WTC11 (cell line): ENCODE measurements around the gene USH1C. TPM values are rescaled to one million over a fixed set of nuclear protein-coding genes. Genes with fewer than 3 reads are reported as not detected.

Source experiments
- ATAC-seq: fragments of 200-7000 bp; cut with Tn5 transposase; 2 replicates; pipeline ENCODE4 v1.10.0; 2021; ENCODE audit warnings: mild to moderate bottlenecking, moderate library complexity
- CTCF ChIA-PET: fragments of 300-600 bp; sonication (Branson Sonifier 250); formaldehyde crosslinking; loops from one replicate; lab custom pipeline; 2021; ENCODE audit warnings: antibody characterized with exemption; lab: Charles Lee
- POLR2A ChIA-PET: fragments of 350-600 bp; sonication (Branson Sonifier 250); formaldehyde crosslinking; loops from one replicate; lab custom pipeline; 2021; ENCODE audit warnings: antibody characterized with exemption; lab: Charles Lee
- DNase-seq: peaks from one replicate; pipeline ENCODE4 v3.0.0; 2021; ENCODE audit warnings: low spot score
- H3K27ac Mint-ChIP-seq: 2 replicates; pipeline ENCODE4 v1.8.0; 2021; ENCODE audit warnings: mixed read lengths
- H3K27me3 Mint-ChIP-seq: 2 replicates; pipeline ENCODE4 v1.8.0; 2021; ENCODE audit warnings: low read depth, mild to moderate bottlenecking, moderate library complexity, mixed read lengths
- H3K36me3 Mint-ChIP-seq: 2 replicates; pipeline ENCODE4 v1.8.0; 2021; ENCODE audit warnings: mixed read lengths
- H3K4me1 Mint-ChIP-seq: 2 replicates; pipeline ENCODE4 v1.8.0; 2022; ENCODE audit warnings: mixed read lengths
- H3K4me3 Mint-ChIP-seq: 2 replicates; pipeline ENCODE4 v1.8.0; 2021; ENCODE audit warnings: mild to moderate bottlenecking, moderate library complexity, mixed read lengths
- H3K9me3 Mint-ChIP-seq: 2 replicates; pipeline ENCODE4 v1.8.0; 2021; ENCODE audit warnings: mixed read lengths
- GTF2I ChIP-seq: fragments of 250-450 bp; sonication (Bioruptor Pico); conservative IDR thresholded peaks from 2 replicates; pipeline ENCODE4 v1.4.0; 2021; ENCODE audit warnings: mild to moderate bottlenecking
- IRF2 ChIP-seq: sonication (generic); formaldehyde crosslinking; IDR thresholded peaks from 2 replicates; pipeline ENCODE4 v1.8.0; 2022; ENCODE audit warnings: low read depth, missing genetic modification reagents, borderline replicate concordance
- MLX ChIP-seq: sonication (generic); formaldehyde crosslinking; IDR thresholded peaks from 2 replicates; pipeline ENCODE4 v1.8.1; 2023; ENCODE audit warnings: mild to moderate bottlenecking, missing genetic modification reagents, moderate library complexity
- OVOL2 ChIP-seq: fragments of 250-450 bp; sonication (Bioruptor Pico); IDR thresholded peaks from 2 replicates; pipeline ENCODE4 v1.9.0; 2021; ENCODE audit warnings: mild to moderate bottlenecking, borderline replicate concordance
- RELA ChIP-seq: sonication (generic); formaldehyde crosslinking; IDR thresholded peaks from 2 replicates; pipeline ENCODE4 v1.8.1; 2022; ENCODE audit warnings: missing genetic modification reagents, mild to moderate bottlenecking, borderline replicate concordance
- ZNF121 ChIP-seq: sonication (generic); formaldehyde crosslinking; IDR thresholded peaks from 2 replicates; pipeline ENCODE4 v1.8.0; 2023; ENCODE audit warnings: missing genetic modification reagents
- ZNF138 ChIP-seq: sonication (generic); formaldehyde crosslinking; conservative IDR thresholded peaks from 2 replicates; pipeline ENCODE4 v1.8.1; 2022; ENCODE audit warnings: mild to moderate bottlenecking, moderate library complexity, missing genetic modification reagents
- ZNF219 ChIP-seq: sonication (generic); formaldehyde crosslinking; IDR thresholded peaks from 2 replicates; pipeline ENCODE4 v1.8.0; 2023; ENCODE audit warnings: missing genetic modification reagents, mild to moderate bottlenecking, borderline replicate concordance
- ZNF532 ChIP-seq: fragments of 250-450 bp; sonication (Bioruptor Pico); IDR thresholded peaks from 2 replicates; pipeline ENCODE4 v1.9.0; 2021; ENCODE audit warnings: mild to moderate bottlenecking, borderline replicate concordance
- total RNA-seq: library from RNA; stranded (reverse); gene quantifications from 3 replicates; pipeline ENCODE4 v1.2.3, GENCODE V29; 2021
- TF ChIP-seq, protein P1 (sequence below): sonication (generic); formaldehyde crosslinking; IDR thresholded peaks from 2 replicates; pipeline ENCODE4 v1.8.1; 2022; ENCODE audit warnings: mild to moderate bottlenecking, moderate library complexity, missing genetic modification reagents
- TF ChIP-seq, protein P2 (sequence below): sonication (generic); formaldehyde crosslinking; conservative IDR thresholded peaks from 2 replicates; pipeline ENCODE4 v1.8.1; 2022; ENCODE audit warnings: mild to moderate bottlenecking, missing genetic modification reagents
- TF ChIP-seq, protein P3 (sequence below): sonication (generic); formaldehyde crosslinking; IDR thresholded peaks from 2 replicates; pipeline ENCODE4 v1.8.1; 2023; ENCODE audit warnings: mild to moderate bottlenecking, missing genetic modification reagents

The USH1C gene
- total RNA-seq, 1 experiment from 2014 or later, result 3.9 TPM

DNA sequence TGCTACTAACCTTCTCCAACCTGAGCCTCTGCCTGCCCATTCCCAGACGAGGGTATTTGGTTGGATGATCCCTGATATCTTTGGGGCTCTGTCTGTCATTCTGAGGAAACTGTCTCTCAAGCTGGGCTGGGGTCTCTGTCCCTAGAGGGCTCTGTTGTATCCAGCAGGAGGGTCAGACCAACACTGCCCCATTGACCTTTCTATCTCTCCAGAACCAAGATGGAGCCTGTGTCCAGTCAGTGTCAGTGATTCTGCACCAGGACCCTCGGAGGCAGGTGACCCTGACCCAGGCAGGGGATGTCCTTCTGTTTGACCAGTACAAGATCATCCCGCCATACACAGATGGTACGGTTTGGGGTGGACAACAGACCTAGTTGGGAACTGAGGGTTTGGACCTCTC lies 24.7 kb upstream of the USH1C start:
- CTCF ChIA-PET, result no interaction called here
- Mint-ChIP-seq H3K4me3 (no peak overlapping the region), H3K27me3 (no peaks in the 10 kb centered on the region; the same call in 1 of the 2 replicates), H3K4me1 (0 out of 2 replicates have a peak, but pooled peaks cover 4% of the 10 kb centered on the region)
- POLR2A ChIA-PET, result no interaction called here
- no peak for DNase-seq
- TF ChIP-seq ZNF532 (CRISPR knock-in tag) (no peak), OVOL2 (CRISPR knock-in tag) (no peak), ZNF138 (CRISPR knock-in tag) (no peak), ZNF219 (CRISPR knock-in tag) (no peak), GTF2I (no peak)
- TF ChIP-seq, protein P1, sequence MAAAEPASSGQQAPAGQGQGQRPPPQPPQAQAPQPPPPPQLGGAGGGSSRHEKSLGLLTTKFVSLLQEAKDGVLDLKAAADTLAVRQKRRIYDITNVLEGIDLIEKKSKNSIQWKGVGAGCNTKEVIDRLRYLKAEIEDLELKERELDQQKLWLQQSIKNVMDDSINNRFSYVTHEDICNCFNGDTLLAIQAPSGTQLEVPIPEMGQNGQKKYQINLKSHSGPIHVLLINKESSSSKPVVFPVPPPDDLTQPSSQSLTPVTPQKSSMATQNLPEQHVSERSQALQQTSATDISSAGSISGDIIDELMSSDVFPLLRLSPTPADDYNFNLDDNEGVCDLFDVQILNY (CRISPR knock-in tag), result no peak
- TF ChIP-seq, protein P2, sequence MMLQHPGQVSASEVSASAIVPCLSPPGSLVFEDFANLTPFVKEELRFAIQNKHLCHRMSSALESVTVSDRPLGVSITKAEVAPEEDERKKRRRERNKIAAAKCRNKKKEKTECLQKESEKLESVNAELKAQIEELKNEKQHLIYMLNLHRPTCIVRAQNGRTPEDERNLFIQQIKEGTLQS (CRISPR knock-in tag), result no peak
- TF ChIP-seq, all 79 proteins: peak for 0
- ATAC-seq, result no peak
- H3K9me3 Mint-ChIP-seq, result no peaks in the 10 kb centered on the region
- no peak overlapping the region for H3K27ac Mint-ChIP-seq
- H3K36me3 Mint-ChIP-seq, result no peaks in the 10 kb centered on the region

DNA sequence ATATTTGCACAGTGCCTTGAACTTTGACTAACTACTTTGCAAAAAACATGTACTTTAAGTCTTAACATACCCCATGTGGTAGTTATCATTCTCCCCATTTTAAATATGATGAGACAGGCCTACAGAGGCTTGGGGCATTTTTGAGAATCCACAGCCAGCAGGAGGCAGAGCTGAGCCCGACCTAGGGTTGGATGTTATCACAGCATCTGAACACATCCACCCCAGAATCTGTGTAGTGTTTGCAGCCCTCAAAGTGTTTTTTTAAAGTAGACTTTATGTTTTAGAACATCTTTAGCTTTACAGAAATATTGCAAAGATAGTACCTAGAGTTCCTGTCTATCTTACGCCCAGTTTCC lies 20.4 kb upstream of the USH1C start:
- Mint-ChIP-seq H3K9me3 (no peaks in the 10 kb centered on the region), H3K27ac (no peak overlapping the region), H3K36me3 (no peaks in the 10 kb centered on the region), H3K4me3 (no peak overlapping the region), H3K4me1 (no peaks in the 10 kb centered on the region), H3K27me3 (no peaks in the 10 kb centered on the region; the same call in 1 of the 2 replicates)
- no peak for TF ChIP-seq ZNF121
- TF ChIP-seq, protein P3, sequence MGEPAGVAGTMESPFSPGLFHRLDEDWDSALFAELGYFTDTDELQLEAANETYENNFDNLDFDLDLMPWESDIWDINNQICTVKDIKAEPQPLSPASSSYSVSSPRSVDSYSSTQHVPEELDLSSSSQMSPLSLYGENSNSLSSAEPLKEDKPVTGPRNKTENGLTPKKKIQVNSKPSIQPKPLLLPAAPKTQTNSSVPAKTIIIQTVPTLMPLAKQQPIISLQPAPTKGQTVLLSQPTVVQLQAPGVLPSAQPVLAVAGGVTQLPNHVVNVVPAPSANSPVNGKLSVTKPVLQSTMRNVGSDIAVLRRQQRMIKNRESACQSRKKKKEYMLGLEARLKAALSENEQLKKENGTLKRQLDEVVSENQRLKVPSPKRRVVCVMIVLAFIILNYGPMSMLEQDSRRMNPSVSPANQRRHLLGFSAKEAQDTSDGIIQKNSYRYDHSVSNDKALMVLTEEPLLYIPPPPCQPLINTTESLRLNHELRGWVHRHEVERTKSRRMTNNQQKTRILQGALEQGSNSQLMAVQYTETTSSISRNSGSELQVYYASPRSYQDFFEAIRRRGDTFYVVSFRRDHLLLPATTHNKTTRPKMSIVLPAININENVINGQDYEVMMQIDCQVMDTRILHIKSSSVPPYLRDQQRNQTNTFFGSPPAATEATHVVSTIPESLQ, result no peak
- no peak for TF ChIP-seq MLX (CRISPR knock-in tag)
- no peak for TF ChIP-seq IRF2
- peak; percentile 53 for DNase-seq
- ATAC-seq, result peak; percentile 74
- CTCF ChIA-PET, result interaction anchor here (0.7 to 3.5 kb wide), 14 partner anchors 11 to 176 kb away, joined by 3 to 25 read pairs (median 5); partner anchors contain the start of genes KCNJ11, MYOD1, OTOG and USH1C
- POLR2A ChIA-PET, result no interaction called here

- Mint-ChIP-seq H3K36me3 (no peaks in the 10 kb centered on the region), H3K4me3 (no peak overlapping the region), H3K27me3 (no peaks in the 10 kb centered on the region), H3K9me3 (no peaks in the 10 kb centered on the region), H3K27ac (no peak overlapping the region), H3K4me1 (no peaks in the 10 kb centered on the region)
- TF ChIP-seq RELA, result no peak
- POLR2A ChIA-PET, result no interaction called here
- no peak for DNase-seq
- CTCF ChIA-PET, result interaction anchor here (0.7 to 3.5 kb wide), 18 partner anchors 11 to 342 kb away, joined by 3 to 25 read pairs (median 5); partner anchors contain the start of genes KCNJ11, MYOD1, OTOG and USH1C
- no peak for ATAC-seq
Measured at GRCh38 chr11:17563961-17564686, 19.9 kb upstream of the USH1C start.
